GM21529 (cell line): ENCODE measurements around the gene LTO1.

Experiments
- ATAC-seq: cut with Tn5 transposase; IDR thresholded peaks from one replicate; pipeline ENCODE4 v1.9.1; 2021; ENCODE audit not compliant: unreplicated experiment

The LTO1 gene

GRCh38 chr11:69682221-69682620 lies 7.1 kb upstream of the LTO1 start:
- ATAC-seq = no peak

DNA sequence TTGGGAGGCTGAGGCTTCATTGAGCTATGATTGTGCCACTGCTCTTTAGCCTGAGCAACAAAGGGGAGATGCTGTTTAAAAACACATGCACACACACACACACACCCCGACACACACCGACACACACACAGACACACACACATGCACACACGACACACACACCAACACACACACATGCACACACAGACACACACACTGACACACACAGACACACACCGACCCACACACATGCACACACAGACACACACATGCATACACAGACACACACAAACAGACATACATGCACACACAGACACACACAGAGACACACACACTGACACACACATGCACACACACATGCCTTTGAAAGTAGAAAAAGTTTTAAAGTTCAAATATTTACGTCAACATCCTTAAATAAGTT lies 5.5 kb upstream of the LTO1 start:
- no peak for ATAC-seq

- ATAC-seq = no peak
Observed at GRCh38 chr11:69677749-69678148, 2.6 kb upstream of the LTO1 start.

DNA sequence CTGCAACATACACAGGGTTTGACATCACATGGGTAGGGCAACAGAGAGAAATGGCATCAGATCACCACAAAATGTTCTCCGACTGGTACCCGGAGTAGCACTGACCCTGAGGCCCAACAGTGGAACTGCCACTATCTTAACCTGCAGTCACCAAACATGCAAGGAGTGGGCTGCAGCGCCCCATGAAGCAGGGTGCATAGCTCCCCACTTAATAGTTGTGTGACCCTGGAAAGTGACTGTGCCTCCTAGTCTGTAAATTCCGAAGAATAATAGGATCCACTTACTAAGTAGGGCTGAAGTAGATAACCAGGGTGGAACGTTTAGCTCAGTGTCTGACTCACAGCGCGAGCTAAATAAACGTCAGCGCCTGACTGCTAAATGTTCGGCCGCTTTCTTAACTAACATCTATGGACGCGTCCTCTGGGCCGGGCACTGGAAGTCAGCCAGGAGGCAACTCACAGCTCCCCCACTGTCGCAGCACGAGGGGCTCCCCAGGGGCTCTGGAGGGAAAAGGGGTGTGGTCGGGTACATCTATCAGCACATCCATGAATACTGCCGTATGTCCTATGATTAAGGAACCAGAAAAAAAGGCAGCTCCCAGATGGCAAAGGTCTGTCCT lies 777 bp downstream of the LTO1 start:
- ATAC-seq = peak; percentile 9

DNA sequence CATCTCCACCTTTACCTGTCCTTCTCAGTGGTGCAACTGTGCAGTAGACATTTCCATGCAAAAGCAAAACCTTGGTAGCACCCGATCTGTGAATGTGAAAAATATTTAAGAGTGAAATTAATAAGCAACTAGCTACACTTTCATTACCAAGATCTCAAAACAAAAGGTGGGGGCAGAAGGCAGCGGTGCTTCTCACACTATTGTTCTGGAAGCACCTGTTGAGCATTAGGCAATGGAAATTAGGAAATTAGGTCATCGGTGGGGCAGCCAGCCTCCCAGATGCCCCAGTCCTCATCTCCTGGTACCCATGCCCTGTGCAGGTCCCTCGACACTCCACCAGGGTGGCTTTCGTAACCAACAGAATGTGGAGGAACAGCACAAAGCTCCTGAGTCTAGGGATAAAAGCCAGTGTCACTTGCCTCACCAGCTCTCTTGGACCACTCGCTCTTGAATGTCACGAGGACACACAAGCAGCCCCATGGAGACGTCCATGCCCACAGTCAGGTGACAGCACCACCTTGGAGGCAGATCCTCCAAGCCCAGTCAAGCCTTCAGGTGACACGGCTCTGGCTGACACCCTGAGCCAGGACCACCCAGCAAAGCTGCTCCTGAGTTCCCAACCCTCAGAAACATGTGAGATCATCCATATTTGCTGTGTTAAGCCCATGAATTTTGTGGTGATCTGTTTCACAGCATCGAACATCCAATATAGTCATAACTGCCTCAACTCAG lies 3.3 kb downstream of the LTO1 start:
- no peak for ATAC-seq

DNA sequence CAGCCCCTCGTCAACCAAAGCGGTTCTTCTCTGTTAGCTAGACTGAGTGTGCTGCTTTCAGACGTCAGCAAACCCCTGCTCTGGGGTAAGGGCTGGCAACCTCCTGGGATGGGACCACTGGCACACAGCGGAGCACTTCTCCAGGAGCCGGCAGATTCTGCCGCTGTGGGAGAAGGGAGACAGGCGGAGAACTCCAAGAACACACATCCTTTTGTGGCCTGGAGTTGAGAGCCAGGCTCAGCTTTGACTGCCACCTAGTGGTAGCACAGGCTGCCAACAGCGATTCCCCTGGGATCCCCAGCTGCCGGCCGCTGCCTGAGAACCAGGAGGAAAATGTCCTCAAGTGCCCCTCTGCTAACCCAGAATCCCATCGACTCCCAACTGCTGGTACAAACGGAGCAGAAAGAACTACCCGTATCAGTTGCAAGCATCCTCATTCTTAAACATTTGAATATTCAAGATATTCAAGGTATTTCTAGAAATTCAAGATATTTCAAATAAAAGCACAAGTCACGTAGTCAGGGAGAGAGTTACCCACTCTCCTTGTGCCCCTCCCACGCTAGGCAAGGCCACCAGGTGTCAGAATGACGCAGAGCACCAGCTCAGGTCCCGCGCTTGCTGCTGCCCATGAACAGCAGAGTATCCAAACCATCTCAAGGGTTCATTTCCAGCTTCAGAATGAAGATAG lies 4.9 kb downstream of the LTO1 start:
- ATAC-seq = no peak

DNA sequence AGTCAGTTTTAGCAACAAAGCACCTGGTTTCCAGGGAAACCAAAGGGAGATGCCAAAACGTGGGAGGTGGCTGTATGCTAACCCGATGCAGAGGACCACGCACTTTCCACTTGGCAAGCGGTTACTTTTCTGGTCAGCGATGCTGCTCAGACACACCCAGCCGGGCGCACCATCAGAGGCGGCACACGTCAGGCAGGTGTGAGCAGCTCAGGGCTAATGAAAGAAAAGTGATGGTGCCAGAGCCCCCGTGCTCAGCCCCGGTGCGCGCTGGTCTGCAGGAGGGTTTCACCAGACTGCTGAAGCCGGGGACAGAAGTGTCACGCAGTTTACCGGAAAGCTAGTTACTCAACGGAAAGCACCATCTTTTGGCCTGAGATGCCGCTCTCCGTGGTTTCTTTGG lies 5.7 kb downstream of the LTO1 start:
- no peak for ATAC-seq

DNA sequence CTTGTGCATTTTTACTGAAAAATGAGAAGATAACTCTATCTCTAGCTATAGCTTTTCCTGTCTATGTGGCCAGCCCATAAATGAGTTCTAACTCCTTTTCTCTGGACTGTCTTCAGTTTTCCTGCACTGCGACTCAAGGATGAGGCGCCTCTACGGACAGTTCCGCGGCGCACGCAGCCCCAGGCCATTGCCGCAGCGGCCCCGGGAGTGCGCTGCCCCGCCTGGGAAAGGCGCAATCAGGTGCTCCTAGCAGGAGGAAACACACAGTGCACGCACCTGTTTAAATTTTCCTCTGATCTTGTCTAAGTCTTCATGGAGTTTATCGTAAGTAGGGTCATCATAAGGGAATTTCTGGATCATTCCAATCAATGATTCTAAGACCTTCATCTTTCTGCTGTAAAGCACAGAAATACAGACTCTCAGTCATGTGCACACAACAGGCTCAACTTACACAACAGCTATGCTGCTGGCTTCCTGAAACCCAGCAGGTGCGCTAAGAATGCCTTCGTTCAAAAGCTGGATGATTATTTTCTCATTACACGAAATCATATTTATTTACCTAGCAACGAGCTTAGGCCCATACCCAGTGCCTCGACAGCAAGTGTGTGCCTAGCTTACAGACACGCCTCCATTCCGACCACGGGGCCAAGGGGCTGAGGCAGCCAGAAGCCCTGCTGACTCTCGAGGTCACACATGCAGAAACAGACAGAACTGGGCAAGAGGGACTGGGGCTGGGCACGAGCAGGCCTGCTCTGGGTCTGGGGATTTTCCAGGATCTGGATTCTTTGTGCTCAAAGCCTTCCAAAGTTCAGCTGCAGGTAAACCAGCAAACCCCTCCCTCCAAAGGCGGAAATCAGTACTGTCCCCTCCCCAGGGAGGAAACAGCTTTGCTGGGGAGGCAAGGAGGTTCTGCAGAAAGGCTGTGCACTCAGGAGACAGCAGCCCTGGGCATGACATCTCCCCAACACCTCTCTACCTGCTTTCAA lies 7.2 kb downstream of the LTO1 start:
- ATAC-seq = no peak

GRCh38 chr11:69666752-69667536 lies 8.2 kb downstream of the LTO1 start:
- no peak for ATAC-seq

DNA sequence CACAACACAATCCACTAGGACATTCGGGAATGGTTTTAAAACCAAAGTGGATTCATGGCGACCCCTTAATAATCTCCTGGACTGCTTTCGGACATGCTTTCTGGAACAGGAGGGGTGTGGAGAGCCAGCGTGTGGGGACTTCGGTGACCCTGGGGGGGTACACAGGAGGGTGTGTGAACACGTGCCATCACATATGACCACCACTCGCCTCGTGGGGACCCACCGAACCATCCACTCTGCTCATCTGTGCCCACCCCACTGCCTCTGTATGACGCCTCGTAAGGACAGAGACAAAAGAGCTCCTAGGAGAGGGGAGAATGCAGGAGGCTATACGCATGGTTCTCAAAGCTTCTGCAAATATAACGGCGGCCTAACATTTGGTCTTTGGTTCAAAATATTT lies 8.9 kb downstream of the LTO1 start:
- no peak for ATAC-seq

DNA sequence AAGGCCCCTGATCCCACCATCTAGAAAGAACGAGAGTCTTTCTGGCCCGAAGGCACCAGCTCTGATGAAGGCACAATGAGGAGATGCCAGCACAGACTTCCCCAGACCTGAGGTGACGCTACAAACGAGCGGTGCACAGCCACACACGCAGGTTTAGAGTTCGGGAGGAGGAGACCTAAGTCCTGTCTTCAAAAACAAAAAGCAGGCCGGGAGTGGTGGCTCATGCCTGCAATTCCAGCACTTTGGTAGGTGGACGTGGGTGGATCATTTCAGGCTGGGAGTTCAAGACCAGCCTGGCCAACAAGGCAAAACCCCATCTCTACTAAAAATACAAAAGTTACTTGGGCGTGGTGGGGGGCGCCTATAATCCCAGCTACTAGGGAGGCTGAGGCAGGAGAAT lies 9.5 kb downstream of the LTO1 start:
- no peak for ATAC-seq

GRCh38 chr11:69664901-69665300 lies 10.3 kb downstream of the LTO1 start:
- ATAC-seq = no peak

- no peak for ATAC-seq
Observed at GRCh38 chr11:69664103-69664775, 10.9 kb downstream of the LTO1 start.

- ATAC-seq = no peak
Observed at GRCh38 chr11:69663326-69663725, 11.8 kb downstream of the LTO1 start.

- ATAC-seq = no peak
Observed at GRCh38 chr11:69662806-69663205, 12.3 kb downstream of the LTO1 start.

- ATAC-seq = no peak
Observed at GRCh38 chr11:69662021-69662698, 13.0 kb downstream of the LTO1 start.

GRCh38 chr11:69661413-69661715 lies 13.8 kb downstream of the LTO1 start:
- ATAC-seq = no peak

DNA sequence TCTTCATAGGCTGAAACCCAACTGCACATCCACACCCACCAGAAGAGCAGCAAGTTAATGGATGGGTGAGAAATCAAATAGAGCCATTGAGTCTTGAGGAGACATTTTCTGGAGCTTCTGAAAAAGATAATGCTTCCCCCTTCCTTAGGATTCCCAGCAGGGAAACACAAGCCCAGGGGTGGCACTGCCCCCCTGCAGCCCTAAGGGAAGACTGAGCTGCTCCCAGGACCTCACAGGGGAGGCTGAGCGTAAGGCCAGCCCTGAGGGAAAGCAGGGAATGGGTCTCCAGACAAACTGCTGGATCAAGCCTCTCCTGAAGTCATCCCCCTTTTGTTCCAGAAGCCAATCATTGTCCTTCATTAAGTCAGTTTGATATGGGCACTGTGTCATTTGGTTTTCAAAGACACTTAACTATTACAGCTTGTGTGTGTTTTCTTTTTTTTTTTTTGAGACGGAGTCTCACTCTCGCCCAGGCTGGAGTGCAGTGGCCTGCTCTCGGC lies 15.1 kb downstream of the LTO1 start:
- ATAC-seq = no peak

GRCh38 chr11:69659591-69659990 lies 15.6 kb downstream of the LTO1 start:
- ATAC-seq = no peak
